Coronary artery (tissue), 2 donors: Measurements from ENCODE around the gene PNMA5.

Experiments used
- DNase-seq: peaks from one replicate; pipeline ENCODE4 v3.0.0-alpha.2; 2017; ENCODE audit warnings: low spot score
- H3K27ac ChIP-seq, 2 donors: fragments of 200-600 bp; sonication (generic); one replicate each; pipeline ENCODE4 v1.5.1; 2016 to 2019
- H3K4me3 ChIP-seq: fragments of 200-600 bp; sonication (generic); 2 replicates; pipeline ENCODE4 v1.5.1; 2016; ENCODE audit warnings: mild to moderate bottlenecking, moderate library complexity
- CTCF ChIP-seq: fragments of 200-600 bp; sonication (generic); IDR thresholded peaks from one replicate; pipeline ENCODE4 v1.5.1; 2019; ENCODE audit warnings: antibody characterized with exemption

The PNMA5 gene

DNA sequence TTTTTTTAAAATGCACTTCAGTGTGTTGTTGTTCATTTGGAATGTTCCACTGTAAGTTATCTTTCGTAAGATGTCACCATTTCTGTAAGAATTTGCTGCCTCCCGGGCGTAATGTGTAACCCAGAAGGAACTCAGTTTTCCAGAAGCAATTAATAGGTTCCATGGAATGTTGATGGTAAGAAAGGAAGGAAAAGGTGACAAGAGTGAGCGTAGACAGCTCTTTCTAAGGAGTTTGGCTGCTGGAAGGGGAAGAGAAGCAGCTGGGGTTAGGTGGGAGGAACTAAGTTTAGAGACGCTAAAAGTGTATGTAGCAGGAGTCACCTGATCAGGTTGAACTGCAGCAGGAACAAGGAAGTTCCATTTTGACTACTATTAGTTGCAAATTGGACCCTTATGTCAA, 35.9 kb downstream of the PNMA5 start:
- DNase-seq: no peak
- no peak for TF ChIP-seq CTCF
- Histone ChIP-seq H3K27ac (peak overlapping the region in 1 of 2 donors; percentile 63), H3K4me3 (peak overlapping the region; percentile 48)

DNA sequence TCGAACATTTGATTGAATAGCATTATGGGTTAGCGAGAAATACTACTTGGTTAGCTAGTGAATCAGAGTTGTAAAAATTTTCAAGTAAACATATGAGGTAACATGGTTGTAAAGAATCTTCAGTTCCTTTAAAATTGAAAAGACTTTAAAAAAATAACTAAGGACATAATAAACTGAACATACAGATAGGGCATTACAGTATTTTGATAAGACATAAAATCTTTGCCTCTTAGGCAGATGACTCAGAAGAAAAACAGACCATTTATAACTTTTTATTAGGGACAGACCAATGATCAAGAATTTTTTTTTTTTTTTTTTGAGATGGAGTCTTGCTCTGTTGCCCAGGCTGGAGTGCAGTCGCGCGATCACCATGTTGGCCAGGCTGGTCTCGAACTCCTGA, 43.1 kb downstream of the PNMA5 start:
- no peak for TF ChIP-seq CTCF
- no peak overlapping the region for H3K27ac ChIP-seq
- H3K4me3 ChIP-seq: no peak overlapping the region
- DNase-seq: no peak

DNA sequence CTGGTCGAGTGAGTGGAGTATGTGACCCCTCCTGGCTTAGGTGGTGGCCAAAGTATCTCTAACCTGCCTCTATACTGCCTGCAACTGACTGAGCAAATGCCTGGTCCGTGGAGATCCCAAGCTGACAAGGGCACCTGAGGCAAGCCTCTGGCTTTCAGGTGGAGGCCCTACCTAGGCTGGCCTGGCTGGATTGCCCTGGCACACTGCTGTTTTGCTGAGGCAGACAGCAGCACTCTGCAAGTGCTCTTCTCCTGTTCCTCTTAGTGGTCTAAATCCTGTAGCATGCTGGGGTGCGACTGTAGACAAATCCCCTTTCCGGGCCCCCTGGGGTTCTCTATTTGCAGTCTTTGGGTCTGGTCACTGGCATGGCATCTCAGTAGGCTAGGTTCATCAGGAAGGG, 44.8 kb downstream of the PNMA5 start:
- no peak for TF ChIP-seq CTCF
- H3K27ac ChIP-seq: no peak overlapping the region
- DNase-seq: no peak
- H3K4me3 ChIP-seq: no peak overlapping the region

GRCh38 chrX:152946681-152947080, 47.2 kb downstream of the PNMA5 start:
- H3K4me3 ChIP-seq: no peak overlapping the region
- no peak for TF ChIP-seq CTCF
- H3K27ac ChIP-seq: no peak overlapping the region
- DNase-seq: no peak

DNA sequence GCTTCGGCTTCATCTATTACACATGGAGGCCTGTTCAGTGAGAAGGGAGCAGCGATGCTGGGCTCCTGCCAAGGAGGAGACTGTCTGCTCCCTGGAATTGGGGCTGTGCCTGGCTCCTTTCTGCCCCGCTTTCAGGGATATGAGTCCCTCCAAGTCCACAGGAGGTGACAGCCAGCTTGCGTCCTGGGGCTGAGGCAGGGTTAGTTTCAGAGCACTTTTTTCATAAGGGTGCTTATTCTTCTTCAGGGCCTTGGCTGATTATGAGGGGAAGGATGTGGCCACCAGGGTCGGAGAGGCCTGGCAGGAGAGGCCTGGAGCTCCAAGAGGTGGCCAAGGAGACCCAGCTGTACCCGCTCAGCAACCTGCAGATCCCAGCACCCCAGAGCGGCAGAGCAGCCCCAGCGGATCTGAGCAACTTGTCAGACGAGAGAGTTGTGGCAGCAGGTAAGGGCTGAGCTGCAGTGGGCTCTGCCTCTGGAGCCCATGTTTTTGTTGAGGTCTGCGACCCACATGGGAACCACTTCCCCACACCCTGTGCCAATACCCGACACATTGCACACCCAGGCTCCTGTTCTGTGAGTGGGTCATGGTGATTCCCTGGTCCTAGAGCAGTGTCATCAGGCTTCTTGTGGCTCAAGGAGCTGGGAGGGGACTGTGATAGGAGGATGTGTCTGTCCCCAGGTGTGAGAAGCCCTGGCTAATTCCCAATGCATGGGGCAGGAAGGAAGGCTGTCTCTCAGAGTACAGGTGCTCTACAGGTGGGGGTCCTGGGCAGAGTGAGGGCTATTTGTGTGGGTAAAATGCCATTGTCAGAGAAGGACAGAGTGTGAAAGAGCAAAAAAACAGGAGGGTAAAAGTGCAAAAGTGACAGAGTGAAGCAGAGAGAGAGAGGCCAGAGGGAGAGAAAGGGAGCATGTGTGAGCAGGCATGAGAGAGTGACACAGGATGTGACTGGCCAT, 48.6 kb downstream of the PNMA5 start:
- no peak for DNase-seq
- Histone ChIP-seq H3K4me3 (no peak overlapping the region), H3K27ac (no peak overlapping the region)
- TF ChIP-seq CTCF: no peak

DNA sequence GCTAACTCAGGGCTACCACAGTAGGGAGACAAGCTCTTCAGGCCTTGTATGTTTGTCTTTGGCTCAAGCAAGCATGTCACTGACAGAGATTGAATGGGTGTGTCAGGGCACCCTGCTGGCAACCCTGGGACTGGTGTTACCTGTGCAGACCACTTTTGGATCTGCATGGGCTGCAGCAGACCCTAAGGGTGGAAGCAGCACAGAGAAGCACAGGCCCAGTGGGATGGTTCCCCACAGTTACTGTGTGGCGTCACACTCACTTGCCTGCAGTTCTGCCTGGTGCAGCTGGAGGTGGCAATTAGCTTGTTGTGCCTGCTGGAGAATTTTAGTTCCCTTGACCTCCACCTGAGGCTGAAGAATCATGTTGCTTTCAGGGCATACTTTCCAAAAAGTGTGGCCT, 50.1 kb downstream of the PNMA5 start:
- no peak overlapping the region for H3K27ac ChIP-seq
- TF ChIP-seq CTCF: no peak
- DNase-seq: no peak
- H3K4me3 ChIP-seq: no peak overlapping the region

GRCh38 chrX:152942077-152942442, 51.9 kb downstream of the PNMA5 start:
- peak overlapping the region in 1 of 2 donors; percentile 74 for H3K27ac ChIP-seq
- no peak for DNase-seq
- peak overlapping the region; percentile 66 for H3K4me3 ChIP-seq
- TF ChIP-seq CTCF: no peak
